ENCODE results near the gene ARF6.

- TF ChIP-seq POLR2A (IDR thresholded peaks at IDR 0.05; ENCODE audit: low read depth) (no peak), POLR2AphosphoS5 (IDR thresholded peaks at IDR 0.05) (no peak), EP300 (IDR thresholded peaks at IDR 0.05) (no peak)
Measured at GRCh38 chr14:49897965-49898364, 5.1 kb downstream of the ARF6 start.
